Upper lobe of left lung (tissue), 6 donors: ENCODE measurements around the gene TCHP. TPM values are rescaled to one million over a fixed set of nuclear protein-coding genes. Genes with fewer than 3 reads are reported as not detected.

Experiments used
- ATAC-seq, 2 donors: fragments of 200-7000 bp; cut with Tn5 transposase; one replicate each; pipeline ENCODE4 v1.9.1; 2022; ENCODE audit warnings: mild to moderate bottlenecking in 2 of 2, moderate library complexity in 2 of 2; ENCODE audit not compliant: low FRiP score in 2 of 2
- DNase-seq, 2 donors: peaks; one replicate each; pipeline ENCODE4 v3.0.0-alpha.2; 2019 to 2020
- H3K27ac ChIP-seq, 4 donors: fragments of 200-600 bp; sonication (generic); one replicate each; pipeline ENCODE4 v1.5.1; 2016 to 2019
- H3K27me3 ChIP-seq, 4 donors: fragments of 200-600 bp; sonication (generic); one replicate each; pipeline ENCODE4 v1.5.1; 2017 to 2019
- H3K36me3 ChIP-seq, 4 donors: fragments of 200-600 bp; sonication (generic); one replicate each; pipeline ENCODE4 v1.5.1; 2016 to 2019
- H3K4me1 ChIP-seq, 4 donors: fragments of 200-600 bp; sonication (generic); one replicate each; pipeline ENCODE4 v1.5.1; 2018 to 2019
- H3K4me3 ChIP-seq, 4 donors: fragments of 200-600 bp; sonication (generic); one replicate each; pipeline ENCODE4 v1.5.1; 2017 to 2019; ENCODE audit warnings: mild to moderate bottlenecking in 2 of 4, moderate library complexity in 1 of 4
- H3K9me3 ChIP-seq, 4 donors: fragments of 200-600 bp; sonication (generic); one replicate each; pipeline ENCODE4 v1.5.1; 2018 to 2019
- EP300 ChIP-seq, 4 donors: sonication (generic); formaldehyde crosslinking; IDR thresholded peaks; one replicate each; pipeline ENCODE4 v1.5.1; 2017; ENCODE audit warnings: antibody characterized with exemption in 4 of 4, control low read depth in 2 of 4
- POLR2A ChIP-seq, 4 donors: fragments of 450-650 bp; IDR thresholded peaks; one replicate each; pipeline ENCODE4 v1.5.1; 2016 to 2017; ENCODE audit warnings: antibody characterized with exemption in 4 of 4, mild to moderate bottlenecking in 2 of 4
- POLR2AphosphoS5 ChIP-seq, 2 donors: sonication (generic); formaldehyde crosslinking; IDR thresholded peaks; one replicate each; pipeline ENCODE4 v1.5.1; 2017; ENCODE audit warnings: antibody characterized with exemption in 2 of 2
- WGBS, 2 donors: methylation state at CpG; one replicate each; pipeline ENCODE4 v1.1.5; 2017 to 2018; 5-methylcytosine and 5-hydroxymethylcytosine counted together
- total RNA-seq, 6 donors: library from RNA; depleted of rRNA in 4 of 6; stranded (reverse); fragments of >200 nt in 4 of 6; gene quantifications; one replicate each; pipeline versions ENCODE4 v1.1.0 to v1.2.1, GENCODE V29; 2016 to 2021
- TF ChIP-seq, protein P1 (sequence below), 6 experiments: fragments of 450-650 bp in 4 of 6; fragments of 200-600 bp in 2 of 6; sonication (generic) in 2 of 6; IDR thresholded peaks; one replicate each; pipeline ENCODE4 v1.5.1; 2016 to 2019; ENCODE audit warnings: antibody characterized with exemption in 6 of 6
- donor health status: DM: no; HTN: no; CAD: no; lungs with moderate emphysema.
- donor health status: DM: no; HTN: yes; CAD: no; lungs with severe emphysema.

Gene TCHP
- total RNA-seq, 6 donors from 2014 or later, result 10.5 to 90.1 (median 29.7) TPM

DNA sequence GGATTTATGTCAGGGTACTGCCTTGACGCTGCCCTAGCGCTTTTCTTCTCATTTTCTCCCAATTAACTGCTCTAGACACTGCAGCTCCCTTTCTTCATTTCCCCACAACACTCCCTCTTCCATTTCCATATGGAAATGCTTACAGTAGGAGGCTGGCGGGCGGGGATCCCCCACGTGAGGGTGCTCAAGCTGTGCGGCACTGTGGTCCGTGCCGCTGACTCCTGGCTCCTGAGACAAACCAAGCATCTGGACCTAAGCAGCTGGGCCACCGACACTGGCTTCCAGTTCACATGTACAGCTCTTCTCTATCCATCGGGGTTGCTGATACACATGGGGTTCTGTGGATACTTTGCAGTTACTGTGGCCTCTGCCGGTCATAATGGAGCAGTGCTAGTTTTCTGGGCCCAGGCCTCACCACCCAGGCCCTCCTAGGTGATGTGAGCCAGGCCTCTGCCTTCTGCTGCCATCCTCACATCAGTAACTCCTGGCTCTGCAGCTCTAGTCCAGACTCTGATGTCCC, 20.2 kb downstream of the TCHP start:
- 90 to 97% methylated on average over 9 to 11 of the region's 11 CpGs for WGBS, 2 donors
- H3K4me1 ChIP-seq, result no peaks in the 10 kb centered on the region
- H3K36me3 ChIP-seq, result peaks cover 21 to 75% (median 48%) of the 10 kb centered on the region in 4 donors
- no peak for TF ChIP-seq POLR2A (IDR thresholded peaks at IDR 0.05)
- H3K4me3 ChIP-seq, result no peak overlapping the region
- ATAC-seq, result no peak
- no peak overlapping the region for H3K27ac ChIP-seq
- no peaks in the 10 kb centered on the region for H3K9me3 ChIP-seq
- H3K27me3 ChIP-seq, result no peaks in the 10 kb centered on the region
- no peak for DNase-seq

DNA sequence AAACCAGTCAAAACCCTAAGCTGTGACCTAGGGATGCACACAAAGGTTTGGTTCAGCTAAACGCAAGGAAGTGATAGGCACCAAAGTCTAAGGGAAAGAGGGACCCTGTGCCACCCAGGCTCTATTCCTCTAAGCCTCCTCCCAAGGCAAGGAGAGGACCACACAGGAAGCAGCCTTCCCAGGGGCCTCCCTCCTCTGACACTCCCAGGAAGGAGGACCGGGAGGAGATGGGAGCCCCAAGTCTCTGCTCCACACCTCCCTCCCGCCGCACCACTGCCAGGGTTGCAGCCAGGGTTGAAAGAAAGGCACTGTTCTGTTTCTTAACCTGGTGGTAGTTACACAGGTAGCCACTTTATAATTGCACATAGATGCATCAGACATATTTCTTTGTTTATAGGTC, 21.9 kb downstream of the TCHP start:
- no peaks in the 10 kb centered on the region for H3K9me3 ChIP-seq
- TF ChIP-seq, protein P1, sequence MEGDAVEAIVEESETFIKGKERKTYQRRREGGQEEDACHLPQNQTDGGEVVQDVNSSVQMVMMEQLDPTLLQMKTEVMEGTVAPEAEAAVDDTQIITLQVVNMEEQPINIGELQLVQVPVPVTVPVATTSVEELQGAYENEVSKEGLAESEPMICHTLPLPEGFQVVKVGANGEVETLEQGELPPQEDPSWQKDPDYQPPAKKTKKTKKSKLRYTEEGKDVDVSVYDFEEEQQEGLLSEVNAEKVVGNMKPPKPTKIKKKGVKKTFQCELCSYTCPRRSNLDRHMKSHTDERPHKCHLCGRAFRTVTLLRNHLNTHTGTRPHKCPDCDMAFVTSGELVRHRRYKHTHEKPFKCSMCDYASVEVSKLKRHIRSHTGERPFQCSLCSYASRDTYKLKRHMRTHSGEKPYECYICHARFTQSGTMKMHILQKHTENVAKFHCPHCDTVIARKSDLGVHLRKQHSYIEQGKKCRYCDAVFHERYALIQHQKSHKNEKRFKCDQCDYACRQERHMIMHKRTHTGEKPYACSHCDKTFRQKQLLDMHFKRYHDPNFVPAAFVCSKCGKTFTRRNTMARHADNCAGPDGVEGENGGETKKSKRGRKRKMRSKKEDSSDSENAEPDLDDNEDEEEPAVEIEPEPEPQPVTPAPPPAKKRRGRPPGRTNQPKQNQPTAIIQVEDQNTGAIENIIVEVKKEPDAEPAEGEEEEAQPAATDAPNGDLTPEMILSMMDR (IDR thresholded peaks at IDR 0.05), result no peak
- TF ChIP-seq POLR2AphosphoS5 (IDR thresholded peaks at IDR 0.05) (no peak), POLR2A (IDR thresholded peaks at IDR 0.05) (no peak), EP300 (IDR thresholded peaks at IDR 0.05) (no peak)
- H3K4me1 ChIP-seq, result no peaks in the 10 kb centered on the region
- H3K36me3 ChIP-seq, result peaks cover 10 to 69% (median 42%) of the 10 kb centered on the region in 4 donors
- H3K27me3 ChIP-seq, result no peaks in the 10 kb centered on the region
- 83% methylated on average over 4 of the region's 4 CpGs for WGBS, 2 donors
- no peak overlapping the region for H3K27ac ChIP-seq
- no peak overlapping the region for H3K4me3 ChIP-seq
- no peak for ATAC-seq
- no peak for DNase-seq

DNA sequence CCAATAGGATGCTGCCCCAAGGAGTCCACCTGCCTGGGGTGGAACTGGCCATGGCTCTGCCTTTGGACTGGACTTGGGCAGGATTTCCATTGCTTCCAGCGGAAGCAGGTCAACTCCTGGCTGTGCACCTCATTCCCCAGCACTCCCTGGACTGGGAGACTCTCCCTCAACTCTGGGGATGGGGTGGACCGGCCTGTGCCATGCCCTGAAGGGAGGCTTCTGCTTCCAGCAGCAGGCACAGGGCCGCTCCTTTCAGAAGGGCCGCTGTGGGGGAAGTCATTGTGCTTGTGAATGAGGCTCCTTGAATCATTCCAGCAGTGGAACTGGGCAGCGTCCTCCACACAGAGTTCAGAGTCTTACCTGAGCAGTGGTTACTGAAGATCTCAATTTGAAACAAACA, 23.0 kb downstream of the TCHP start:
- Histone ChIP-seq H3K4me3 (no peak overlapping the region), H3K27ac (no peak overlapping the region), H3K4me1 (no peaks in the 10 kb centered on the region), H3K9me3 (no peaks in the 10 kb centered on the region), H3K27me3 (no peaks in the 10 kb centered on the region), H3K36me3 (peaks cover 2 to 65% (median 33%) of the 10 kb centered on the region in 4 donors)
- no peak for ATAC-seq
- WGBS, 2 donors, result 89 to 93% methylated on average over 5 of the region's 5 CpGs
- TF ChIP-seq EP300 (IDR thresholded peaks at IDR 0.05) (no peak), POLR2AphosphoS5 (IDR thresholded peaks at IDR 0.05) (no peak), POLR2A (IDR thresholded peaks at IDR 0.05) (no peak)
- TF ChIP-seq, protein P1 (IDR thresholded peaks at IDR 0.05), result no peak
- DNase-seq, result no peak

DNA sequence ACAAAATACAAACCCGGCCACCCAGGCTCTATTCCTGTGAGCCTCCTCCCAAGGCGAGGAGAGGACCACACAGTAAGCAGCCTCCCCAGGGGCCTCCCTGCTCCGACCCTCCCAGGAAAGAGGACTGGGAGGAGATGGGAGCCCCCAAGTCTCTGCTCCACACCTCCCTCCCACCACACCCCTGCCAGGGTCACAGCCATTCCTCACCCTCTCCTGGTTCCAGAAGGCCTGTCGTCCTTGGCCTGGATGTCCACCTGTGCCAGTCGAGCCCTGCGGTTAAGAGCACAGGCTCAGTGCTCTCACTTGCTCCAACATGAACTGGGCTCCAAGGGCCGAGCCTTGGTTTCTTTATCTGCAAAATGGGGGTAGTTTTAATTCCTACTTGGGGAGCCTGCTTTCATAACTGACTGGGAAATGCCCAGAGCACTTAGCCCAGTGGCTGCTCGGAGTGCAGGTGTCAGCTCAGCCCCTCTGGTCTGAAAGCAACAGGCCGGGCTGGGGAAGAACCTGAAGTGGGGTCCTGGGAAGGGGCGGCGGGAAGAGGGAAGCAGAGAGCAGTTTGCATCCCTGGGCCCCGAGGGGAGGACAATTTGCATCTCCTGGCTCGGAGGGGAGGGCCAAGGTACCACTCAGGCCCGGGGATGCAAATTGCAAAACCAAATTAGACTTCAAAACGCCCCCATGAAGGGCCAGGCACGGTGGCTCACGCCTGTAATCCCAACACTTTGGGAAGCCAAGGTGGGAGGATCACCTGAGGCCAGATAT, 23.6 kb downstream of the TCHP start:
- no peak overlapping the region for H3K27ac ChIP-seq
- no peaks in the 10 kb centered on the region for H3K4me1 ChIP-seq
- DNase-seq (no peak), ATAC-seq (no peak)
- no peaks in the 10 kb centered on the region for H3K9me3 ChIP-seq
- WGBS, 2 donors, result 82 to 88% methylated on average over 14 to 17 of the region's 17 CpGs
- H3K27me3 ChIP-seq, result no peaks in the 10 kb centered on the region
- H3K36me3 ChIP-seq, result peaks cover 2 to 60% (median 31%) of the 10 kb centered on the region in 4 donors
- TF ChIP-seq, protein P1 (IDR thresholded peaks at IDR 0.05), result no peak
- no peak for TF ChIP-seq POLR2A (IDR thresholded peaks at IDR 0.05)
- TF ChIP-seq POLR2AphosphoS5 (IDR thresholded peaks at IDR 0.05), result no peak
- no peak for TF ChIP-seq EP300 (IDR thresholded peaks at IDR 0.05)
- H3K4me3 ChIP-seq, result no peak overlapping the region

DNA sequence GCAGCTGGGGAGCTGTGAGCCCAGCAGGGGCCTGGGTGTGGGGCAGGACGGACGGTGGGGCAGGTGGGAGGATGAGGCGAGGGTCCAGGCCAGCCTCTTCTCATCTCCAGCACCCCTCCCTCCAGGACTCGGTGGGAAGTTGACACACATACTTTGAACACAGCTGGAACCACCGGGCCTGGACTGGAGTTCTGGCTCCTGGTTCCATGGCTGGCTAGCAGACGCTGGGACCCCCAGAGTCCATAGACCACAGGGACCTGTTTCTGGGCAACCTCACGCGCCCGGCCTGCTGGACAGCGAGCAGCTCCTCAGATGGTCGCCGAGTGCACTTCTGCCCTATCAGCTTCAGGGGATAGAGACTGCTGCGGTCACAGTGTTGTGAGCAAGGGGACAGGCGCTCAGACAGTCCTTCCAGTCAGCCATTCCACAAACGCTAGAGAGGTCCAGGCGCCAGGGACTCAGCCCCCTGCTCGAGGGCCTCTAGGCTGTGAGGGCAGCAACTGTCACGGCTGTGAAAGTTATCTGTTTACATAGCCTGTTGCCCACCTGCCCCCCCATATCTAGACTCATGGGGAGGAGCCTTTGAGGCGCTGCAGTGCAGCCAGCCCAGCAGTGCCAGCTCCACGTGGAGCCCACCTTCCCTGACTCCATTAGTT, 25.2 kb downstream of the TCHP start:
- 64 to 78% methylated on average over 10 to 18 of the region's 20 CpGs for WGBS, 2 donors

More for the DNA sequence above, 25.2 kb downstream of the TCHP start:
- ATAC-seq (no peak), DNase-seq (peak in 1 of 2 donors; percentile 52)
- no peak overlapping the region for H3K27ac ChIP-seq
- H3K4me3 ChIP-seq, result no peak overlapping the region
- H3K4me1 ChIP-seq, result peaks cover 6 to 14% (median 10%) of the 10 kb centered on the region in 4 donors
- no peaks in the 10 kb centered on the region for H3K27me3 ChIP-seq
- H3K9me3 ChIP-seq, result no peaks in the 10 kb centered on the region
- H3K36me3 ChIP-seq, result peaks cover 0 to 57% (median 28%) of the 10 kb centered on the region in 4 donors
- TF ChIP-seq POLR2A (IDR thresholded peaks at IDR 0.05) (no peak), EP300 (IDR thresholded peaks at IDR 0.05) (no peak), POLR2AphosphoS5 (IDR thresholded peaks at IDR 0.05) (no peak)
- TF ChIP-seq, protein P1 (IDR thresholded peaks at IDR 0.05), result no peak
